GM18951 (cell line): ENCODE data around the gene PDE2A.

Experiments
- POLR2A ChIP-seq: IDR thresholded peaks from 4 replicates; pipeline ENCODE4 v1.6.1; 2011; ENCODE audit warnings: mild to moderate bottlenecking; ENCODE audit not compliant: insufficient read length, insufficient read depth; ENCODE audit errors: extremely low read depth
- in situ Hi-C: fragments of 300-500 bp; cut with MboI; formaldehyde crosslinking; loops from one replicate; pipeline ENCODE4 v1.12.0; 2022; ENCODE audit warnings: low sequenced_read_pairs, mixed read lengths, inconsistent platforms; ENCODE audit not compliant: unreplicated experiment

The PDE2A gene

GRCh38 chr11:72652133-72652532 lies 22.1 kb downstream of the PDE2A start:
- TF ChIP-seq POLR2A: no peak
- in situ Hi-C loops: no loop called here

- in situ Hi-C loops: loop anchor here (5.0 kb wide), 1 partner anchor 67 kb away; no protein-coding TSS in a partner anchor
- TF ChIP-seq POLR2A: no peak
Observed at GRCh38 chr11:72649215-72649976, 24.8 kb downstream of the PDE2A start.

- no peak for TF ChIP-seq POLR2A
- in situ Hi-C loops: loop anchor here (5.0 kb wide), 1 partner anchor 66 kb away; no protein-coding TSS in a partner anchor
Observed at GRCh38 chr11:72648384-72649136, 25.7 kb downstream of the PDE2A start.

- in situ Hi-C loops: loop anchor here (5.0 kb wide), 1 partner anchor 66 kb away; no protein-coding TSS in a partner anchor
- TF ChIP-seq POLR2A: no peak
Observed at GRCh38 chr11:72647882-72648281, 26.3 kb downstream of the PDE2A start.

- in situ Hi-C loops: loop anchor here (5.0 kb wide), 1 partner anchor 64 kb away; no protein-coding TSS in a partner anchor
- TF ChIP-seq POLR2A: no peak
Observed at GRCh38 chr11:72646472-72646871, 27.8 kb downstream of the PDE2A start.

- no peak for TF ChIP-seq POLR2A
Observed at GRCh38 chr11:72646024-72646423, 28.2 kb downstream of the PDE2A start.

GRCh38 chr11:72643547-72643946 lies 30.7 kb downstream of the PDE2A start:
- in situ Hi-C loops: no loop called here
- TF ChIP-seq POLR2A: no peak

More at GRCh38 chr11:72646024-72646423, 28.2 kb downstream of the PDE2A start:
- in situ Hi-C loops: loop anchor here (5.0 kb wide), 1 partner anchor 64 kb away; no protein-coding TSS in a partner anchor

GRCh38 chr11:72642884-72643522 lies 31.2 kb downstream of the PDE2A start:
- in situ Hi-C loops: no loop called here
- no peak for TF ChIP-seq POLR2A

- in situ Hi-C loops: no loop called here
- no peak for TF ChIP-seq POLR2A
Observed at GRCh38 chr11:72642043-72642883, 32.0 kb downstream of the PDE2A start.

GRCh38 chr11:72641522-72642042 lies 32.6 kb downstream of the PDE2A start:
- in situ Hi-C loops: no loop called here

GRCh38 chr11:72639502-72640375 lies 34.5 kb downstream of the PDE2A start:
- no peak for TF ChIP-seq POLR2A
- in situ Hi-C loops: no loop called here

More at GRCh38 chr11:72641522-72642042, 32.6 kb downstream of the PDE2A start:
- no peak for TF ChIP-seq POLR2A
